IPS-11a (cell line): ENCODE results near the gene LMO3.

Experiments
- H3K4me3 ChIP-seq: one replicate; pipeline ENCODE4 v1.5.1; 2013; ENCODE audit warnings: low read depth, low read length, control low read depth

Gene LMO3

DNA sequence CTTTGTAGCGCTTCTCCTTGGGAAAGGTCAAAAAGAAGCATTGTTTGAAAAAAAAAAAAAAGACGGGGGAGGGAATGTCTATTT lies at the start of gene LMO3:
Gene LMO3, minus strand, starts transcription at position 46 of the 84 bp plus-strand sequence. CDS start 5,302 bp downstream, outside the sequence.
- peak within 1 kb of the TSS; percentile 61 for H3K4me3 ChIP-seq

DNA sequence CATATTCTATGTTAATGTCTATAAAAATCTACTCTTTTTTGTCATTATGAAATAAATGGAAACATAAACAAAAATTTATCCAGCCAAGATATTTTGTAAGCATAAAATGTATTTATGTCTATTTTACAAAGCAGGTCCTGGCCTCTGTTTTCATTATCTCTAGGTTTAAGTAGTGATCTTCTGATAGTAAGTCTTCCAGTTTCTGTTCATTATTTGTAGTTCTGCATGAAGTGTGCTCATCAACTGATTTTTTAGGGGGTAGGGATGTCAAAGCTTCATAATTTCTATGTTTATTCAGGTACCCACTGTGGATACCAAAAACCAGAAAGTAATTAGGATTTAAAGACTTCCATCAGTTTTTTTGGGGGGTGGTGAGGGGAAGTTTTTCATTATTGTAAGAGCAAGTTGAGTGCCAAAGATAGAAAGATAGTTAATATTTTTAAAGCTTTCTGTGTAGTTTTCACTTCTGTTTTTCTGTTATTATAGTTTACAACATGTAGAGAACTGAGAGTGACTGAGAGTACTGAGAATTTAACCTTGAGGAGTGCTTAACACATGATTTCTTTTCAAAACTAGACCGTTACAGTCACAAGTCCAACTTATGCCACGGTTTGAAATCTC lies 30.6 kb upstream of the LMO3 start:
- H3K4me3 ChIP-seq, result no peak overlapping the region

DNA sequence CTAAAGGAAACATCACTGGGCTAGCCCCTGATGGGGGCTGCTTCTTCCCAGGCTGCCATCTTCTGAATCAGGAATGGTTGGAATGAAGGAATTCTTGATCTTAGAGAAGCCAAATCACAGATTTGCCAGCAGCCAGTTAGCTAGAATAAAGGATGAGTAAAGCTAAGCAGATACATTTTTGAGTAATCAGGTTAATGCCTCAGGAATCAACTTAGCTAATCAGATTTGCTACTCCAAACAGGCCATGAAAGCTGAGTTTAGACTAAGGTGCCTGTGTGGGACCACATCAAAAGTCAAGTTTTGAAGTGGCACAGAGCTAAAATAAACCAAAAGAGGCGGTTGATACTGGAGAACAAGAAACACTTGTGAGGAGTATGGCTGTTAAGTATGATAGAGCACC lies 28.8 kb upstream of the LMO3 start:
- no peak overlapping the region for H3K4me3 ChIP-seq

DNA sequence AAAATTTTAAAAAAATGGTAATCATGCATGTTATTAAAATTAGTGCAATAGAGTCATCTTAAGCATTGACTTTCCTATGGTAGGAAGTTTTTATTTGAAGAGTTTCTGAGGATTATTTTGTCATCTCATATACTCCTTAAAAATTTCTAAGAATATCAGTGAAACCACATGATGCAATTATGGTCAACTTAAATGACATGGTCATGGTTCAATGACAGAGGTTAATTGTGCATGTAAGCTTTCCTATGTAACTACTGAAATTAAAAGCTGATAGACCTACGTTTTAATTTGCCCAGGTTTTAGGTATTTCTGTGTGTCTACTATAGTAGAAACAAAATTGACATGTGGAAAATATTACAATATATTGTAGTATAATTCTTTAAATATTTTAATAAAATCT lies 21.0 kb upstream of the LMO3 start:
- H3K4me3 ChIP-seq, result no peak overlapping the region

DNA sequence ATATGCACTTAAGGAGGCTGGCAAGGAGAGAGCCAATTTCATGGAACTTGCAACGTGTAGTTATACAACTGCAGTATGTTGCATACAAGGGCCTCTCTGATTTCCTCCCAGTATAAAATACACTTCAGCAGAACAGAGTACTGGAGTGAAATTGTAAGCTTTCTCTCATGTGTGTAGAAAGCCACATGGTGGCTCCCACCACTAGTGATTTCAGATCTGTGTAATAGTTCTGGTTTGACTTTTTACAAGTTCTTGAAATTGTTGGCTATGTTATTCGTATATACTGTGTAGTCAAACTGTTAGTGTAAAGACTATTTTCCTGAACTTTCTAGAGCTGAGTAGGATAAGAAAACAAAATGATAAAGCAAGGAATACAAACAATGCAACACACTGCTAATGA lies 16.4 kb upstream of the LMO3 start:
- H3K4me3 ChIP-seq, result no peak overlapping the region

DNA sequence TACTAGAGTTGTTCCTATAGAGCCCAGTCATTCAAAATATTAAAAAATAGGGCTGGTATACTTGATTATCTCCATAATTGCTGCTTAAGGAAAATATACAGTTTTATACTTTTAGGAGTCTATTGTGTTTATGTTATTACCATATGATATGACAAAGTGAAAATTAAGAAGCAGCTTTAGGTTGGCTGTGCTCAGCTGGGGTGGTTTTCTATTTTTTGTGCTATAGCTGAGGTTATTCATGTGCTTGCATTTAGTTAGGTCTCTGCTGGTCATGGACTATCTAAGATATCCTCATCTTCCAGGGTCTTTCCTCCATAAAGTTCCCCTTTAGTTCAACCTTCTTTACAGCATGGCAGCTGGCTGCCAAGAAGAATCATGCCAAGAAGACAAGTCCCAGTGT lies 13.6 kb upstream of the LMO3 start:
- H3K4me3 ChIP-seq, result no peak overlapping the region

DNA sequence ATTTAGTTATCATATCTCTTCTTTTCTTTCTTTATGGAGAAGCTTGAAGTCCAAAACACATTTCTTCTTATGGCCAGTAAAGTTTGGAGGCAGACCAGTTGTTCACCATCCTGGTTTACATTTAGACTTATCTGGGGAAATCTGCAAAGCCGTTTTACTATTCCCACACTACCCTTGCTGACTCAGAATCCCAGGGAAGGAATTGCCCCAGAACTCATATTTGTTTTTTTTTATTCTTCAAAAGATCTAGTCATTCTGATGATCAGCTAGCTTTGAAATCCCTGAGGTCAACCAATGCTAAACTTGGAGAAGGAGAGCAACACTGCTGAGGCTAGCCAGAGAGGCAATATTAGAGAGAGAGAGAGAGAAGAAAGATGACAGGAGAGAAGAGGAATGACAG lies 12.3 kb upstream of the LMO3 start:
- H3K4me3 ChIP-seq, result no peak overlapping the region

DNA sequence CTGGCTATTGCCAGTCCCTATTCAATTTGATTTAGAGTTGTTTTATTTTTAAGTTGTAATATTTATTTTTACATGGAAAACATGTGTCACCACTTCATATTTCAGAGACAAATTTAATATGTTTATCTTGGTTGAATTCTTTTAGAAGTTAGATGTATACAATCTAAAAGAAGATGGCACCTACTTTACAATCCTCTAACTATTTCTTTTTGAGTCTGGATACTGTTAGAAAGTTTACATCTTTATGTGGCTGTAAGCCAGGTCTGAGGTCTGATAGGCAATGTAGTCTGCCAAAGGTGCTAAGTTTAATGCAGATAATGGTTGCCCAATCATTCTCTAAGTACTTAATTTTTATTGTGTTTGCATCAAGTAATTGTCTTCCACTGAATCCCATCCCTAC lies 7.2 kb upstream of the LMO3 start:
- no peak overlapping the region for H3K4me3 ChIP-seq

DNA sequence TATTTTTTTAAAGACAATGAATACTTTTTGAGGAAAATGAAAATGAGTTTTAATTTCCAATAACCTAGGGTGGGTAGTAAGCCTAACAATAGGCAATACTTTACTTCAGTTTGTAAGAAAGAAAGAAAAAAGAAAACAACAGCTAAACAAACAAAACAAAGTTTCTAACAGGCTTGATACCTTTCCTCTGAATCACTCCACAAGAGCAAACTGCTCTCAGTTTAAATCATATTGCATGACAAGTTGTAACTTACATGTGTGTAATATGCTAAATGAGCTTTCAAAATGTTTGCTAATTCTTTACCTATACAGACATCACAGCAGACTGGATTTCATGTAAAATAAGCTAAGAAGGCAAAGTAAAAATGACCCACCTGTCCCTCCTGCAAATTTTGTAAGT lies 6.7 kb upstream of the LMO3 start:
- no peak overlapping the region for H3K4me3 ChIP-seq

DNA sequence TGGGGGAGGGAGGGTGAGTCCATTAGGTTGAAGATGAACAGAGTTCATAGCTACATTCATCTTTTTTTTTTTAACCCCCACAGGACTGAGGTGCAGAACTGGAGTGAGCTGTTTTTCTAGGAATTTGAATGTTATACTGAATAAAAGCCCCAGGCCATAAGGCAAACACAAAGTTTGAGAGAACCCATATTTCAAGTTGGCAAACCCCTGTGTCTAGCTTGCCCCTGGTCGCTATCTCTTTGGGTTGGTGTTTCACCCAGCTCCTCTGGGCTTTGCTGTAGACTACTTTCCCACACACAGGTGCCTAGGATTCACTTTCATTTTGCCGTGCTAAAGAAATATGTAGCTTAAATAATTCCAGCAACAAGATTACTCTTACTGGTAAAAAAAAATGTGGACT lies 5.2 kb upstream of the LMO3 start:
- H3K4me3 ChIP-seq, result no peak overlapping the region

DNA sequence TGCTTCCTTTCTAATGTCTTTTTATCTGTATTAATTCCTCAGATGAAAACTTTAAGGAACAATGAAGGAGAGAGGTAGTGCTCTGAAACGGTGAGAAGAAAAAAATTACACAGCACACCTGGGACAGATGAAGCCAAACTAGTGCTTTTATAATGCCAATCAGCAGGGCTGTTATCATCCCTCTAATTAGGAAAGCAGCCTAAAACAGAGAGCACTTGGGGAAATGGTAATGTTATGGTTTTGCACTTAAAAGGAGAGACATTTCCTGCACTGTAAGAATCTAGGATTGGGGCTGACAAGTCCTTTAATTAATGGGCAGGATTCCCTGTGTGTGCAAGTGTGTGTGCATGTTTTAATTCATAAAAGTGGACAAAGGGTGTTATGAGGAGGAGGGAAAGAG lies 4.8 kb upstream of the LMO3 start:
- no peak overlapping the region for H3K4me3 ChIP-seq

DNA sequence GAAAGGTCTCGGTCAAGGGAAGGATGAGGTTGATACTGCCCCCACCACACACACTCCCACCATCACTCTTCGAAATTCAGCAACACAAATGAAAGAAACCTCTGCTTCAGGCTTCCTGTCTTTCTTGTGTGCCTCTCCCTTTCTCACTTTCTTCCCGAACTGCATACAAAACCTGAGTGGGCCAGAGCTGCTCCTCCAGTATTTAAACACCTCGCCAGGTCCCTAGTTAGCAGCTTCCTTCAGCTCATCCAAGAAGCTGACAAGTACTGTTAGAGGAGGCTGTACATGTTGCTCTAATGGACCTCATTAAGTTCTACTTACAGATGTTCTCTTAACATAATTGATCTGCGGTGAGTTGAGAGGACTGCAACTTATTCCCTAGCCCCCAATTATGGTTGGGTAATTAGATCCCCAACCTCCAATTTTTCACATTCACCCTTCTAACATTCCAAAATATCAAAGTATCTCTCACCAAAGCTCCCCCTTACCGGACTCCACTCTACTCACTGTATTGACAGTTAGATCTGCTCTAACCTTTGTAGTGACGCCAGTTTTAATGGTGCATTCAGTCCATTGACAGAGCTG lies 4.1 kb upstream of the LMO3 start:
- H3K4me3 ChIP-seq, result no peak overlapping the region

DNA sequence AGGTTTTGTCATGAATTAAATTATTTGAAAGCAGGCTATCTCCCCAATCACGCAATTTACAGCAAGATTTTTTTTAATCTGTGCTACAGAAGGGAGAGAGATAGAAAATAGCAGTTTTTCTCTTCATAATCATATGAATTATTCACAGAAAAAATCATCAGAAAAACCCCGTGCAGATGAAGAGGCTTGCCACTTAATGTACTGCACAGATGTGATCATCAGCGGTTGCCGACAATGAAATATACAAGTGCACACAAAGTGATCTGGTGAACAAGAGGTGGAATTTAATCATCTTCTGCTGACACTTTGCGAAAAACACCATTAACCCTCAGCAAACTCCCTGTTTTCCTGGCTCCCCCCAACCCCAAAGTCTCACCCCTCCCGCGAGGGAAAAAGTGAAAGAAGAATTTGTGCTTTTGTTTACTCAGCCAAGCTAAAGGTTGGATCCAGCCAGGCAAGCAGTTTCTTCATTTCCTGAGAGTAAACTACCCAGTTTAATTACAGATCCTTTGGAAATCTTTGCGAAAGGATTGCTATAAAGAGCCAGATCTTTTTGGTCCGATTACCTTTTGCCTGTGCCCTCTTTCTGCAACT lies 3.1 kb upstream of the LMO3 start:
- no peak overlapping the region for H3K4me3 ChIP-seq

DNA sequence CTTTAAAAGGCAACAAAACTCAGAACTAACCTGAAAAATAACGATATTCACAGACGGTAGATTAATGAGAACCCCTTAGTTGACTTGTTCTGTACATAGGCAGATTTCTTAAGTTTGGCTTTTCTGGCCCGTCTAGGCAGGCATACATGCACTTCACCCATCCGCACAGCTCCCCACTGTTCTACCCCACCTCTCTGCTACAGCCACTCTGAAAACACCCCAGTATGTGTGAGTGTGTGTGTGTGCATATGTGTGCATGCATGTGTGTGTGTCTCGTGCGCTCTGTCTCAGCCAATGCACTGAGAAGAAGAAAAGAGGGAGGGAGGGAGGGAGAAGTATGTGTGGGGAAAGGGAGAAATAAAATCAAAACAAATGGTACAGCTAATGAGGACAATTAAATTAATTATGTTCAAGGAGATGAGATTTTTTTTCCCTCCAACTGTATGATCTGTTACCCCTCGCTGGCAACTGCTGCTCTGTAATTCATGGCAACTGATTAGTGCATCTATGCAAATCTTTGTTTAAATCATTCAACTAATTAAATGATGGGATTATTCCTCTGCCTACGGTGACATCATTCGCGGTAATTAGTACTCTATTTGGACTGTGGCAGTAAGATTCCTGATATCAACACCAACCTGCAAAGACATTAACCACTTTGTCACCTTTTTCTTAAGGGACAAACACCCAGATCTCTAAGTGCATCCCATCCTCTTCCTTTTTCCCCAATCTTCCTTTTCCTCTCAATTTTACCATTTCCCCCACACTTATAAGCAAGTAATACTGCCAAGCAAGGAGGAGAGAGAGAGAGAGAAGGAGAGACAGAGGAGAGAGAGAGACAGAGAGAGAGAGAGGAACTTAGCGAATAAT lies 2.2 kb upstream of the LMO3 start:
- H3K4me3 ChIP-seq, result no peak overlapping the region

DNA sequence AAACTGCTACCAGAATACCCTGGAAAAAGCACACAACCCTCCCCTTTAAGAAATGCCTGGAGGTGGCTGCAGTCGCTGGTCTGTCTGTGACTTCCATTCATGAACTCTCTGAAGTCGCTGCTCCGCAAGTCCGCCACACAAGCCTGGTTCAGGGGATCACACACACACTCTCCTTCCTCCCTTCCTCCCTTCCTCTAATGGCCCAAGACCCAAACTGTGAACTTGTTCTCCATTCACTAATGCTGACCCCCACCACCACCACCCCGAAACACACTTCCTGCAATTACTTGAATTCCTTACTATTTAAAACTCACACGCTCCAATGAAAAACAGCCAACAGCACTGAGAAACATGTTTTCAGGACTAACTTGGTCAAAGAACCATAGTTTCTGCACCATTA lies 1.0 kb upstream of the LMO3 start:
- H3K4me3 ChIP-seq, result peak overlapping the region; percentile 61

DNA sequence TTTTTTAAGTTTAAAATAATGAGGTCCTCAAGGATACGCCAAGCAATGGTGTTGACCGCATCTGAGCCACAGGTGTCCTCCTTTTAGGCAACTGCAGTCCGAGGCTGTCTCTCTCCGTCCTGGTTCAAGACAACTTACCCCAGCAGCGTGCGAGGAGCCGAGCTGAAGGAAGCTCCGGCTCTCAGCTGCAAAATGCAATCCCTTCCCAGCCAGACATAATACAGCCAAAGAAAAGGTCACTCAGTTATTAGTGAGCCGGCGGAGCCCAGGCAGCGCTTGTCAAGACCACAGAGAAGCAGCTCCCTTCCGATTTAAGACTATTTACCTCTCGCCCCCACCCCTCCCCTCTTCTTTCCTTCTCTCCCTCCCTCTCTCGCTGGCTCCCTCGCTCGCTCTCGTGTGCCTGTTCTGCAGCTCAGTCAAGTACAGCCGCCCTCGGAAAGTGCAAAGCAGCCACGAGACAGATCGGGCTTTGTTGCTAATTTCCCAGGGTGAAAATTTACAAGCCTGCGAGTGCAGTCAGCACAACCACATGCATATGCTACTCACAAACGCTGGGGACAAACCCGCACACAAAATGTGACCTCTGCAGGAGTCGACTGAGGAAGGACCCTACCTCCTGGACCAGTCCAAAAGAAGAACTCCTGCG lies 363 bp upstream of the LMO3 start:
- peak overlapping the region; percentile 61 for H3K4me3 ChIP-seq

DNA sequence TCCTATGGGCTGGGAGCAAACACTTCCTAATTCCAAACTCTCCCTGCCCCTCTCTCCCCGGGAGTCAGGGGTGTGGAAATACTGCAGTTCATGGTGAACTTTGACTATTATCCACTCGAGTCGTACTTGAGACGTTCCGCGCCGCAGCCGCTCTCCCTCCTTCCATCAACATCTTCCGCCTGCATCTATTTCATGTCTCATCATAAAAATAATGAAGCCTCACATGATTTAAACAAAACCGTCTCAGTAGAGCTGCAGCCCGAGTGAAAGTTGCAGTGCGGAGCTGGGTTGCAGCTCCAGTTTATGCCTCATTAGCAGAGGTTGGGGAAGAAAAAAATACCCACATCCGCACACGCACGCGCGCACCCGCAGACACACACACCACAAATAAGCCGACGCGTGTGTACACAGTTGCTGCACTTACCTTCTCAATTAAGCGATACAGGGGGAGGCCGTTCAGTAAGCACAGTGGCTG lies 283 bp downstream of the LMO3 start:
- peak overlapping the region; percentile 61 for H3K4me3 ChIP-seq

DNA sequence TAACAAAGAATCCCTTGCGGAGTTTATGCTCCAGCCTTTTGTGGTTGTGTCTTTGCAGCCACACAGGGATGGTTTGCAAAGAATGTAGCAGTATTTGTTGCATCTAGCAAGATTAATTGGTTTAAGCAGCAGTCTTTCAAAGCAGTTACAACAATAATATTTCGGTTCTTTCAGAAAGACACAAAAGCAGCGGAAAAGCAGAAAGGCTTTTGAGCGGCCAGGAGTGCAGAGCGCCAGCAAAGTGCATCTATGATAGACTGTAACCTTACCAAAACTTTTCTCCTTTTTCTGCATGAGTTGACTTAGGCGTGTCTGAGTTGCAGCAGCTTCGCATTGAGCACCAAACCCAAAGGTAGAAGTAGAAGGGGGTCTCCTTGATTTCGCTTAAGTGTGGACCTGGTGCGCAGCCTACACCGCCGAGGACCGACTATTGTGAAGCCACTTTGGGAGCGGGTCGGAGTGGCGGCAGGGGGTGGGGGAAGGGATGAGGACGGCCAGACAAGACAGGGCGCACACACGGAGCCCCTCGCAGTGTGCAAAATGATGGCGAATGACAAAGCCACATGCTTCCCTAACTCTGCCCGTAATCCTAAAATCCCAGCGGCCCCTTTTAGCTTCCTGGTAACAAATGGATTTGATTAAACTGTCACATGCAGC lies 1.2 kb downstream of the LMO3 start:
- H3K4me3 ChIP-seq, result peak overlapping the region; percentile 37

DNA sequence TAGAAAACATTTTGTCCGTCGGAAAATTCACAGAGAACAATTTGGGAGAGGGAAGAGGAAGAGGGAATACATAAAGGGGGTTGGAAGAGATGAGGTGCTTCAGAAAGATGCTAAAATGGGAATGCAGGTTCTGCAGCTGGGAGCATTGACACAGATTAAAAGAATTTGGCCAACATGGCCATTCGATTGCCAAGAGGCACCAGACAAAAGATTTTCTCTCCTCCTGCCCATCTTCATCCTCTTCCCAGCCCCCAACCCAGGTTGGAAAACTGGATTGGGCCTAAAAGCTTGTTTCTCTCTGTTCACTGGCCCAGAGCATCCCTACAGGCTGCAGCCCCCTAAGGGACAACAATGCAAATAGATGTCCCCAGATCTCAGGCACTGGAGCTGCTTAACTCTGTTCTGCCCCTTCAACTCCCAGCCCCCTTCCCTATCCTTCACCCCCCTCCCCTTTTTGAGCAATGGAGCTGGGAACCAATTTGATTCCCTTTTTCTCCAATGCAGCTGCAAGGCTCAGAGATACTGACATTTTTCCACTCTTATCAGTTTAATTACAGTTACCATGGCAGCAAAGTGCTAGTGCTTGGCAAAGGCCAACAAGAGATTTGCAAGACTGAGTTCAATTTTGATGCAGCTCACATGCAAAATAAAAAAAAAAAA lies 1.9 kb downstream of the LMO3 start:
- H3K4me3 ChIP-seq, result no peak overlapping the region

DNA sequence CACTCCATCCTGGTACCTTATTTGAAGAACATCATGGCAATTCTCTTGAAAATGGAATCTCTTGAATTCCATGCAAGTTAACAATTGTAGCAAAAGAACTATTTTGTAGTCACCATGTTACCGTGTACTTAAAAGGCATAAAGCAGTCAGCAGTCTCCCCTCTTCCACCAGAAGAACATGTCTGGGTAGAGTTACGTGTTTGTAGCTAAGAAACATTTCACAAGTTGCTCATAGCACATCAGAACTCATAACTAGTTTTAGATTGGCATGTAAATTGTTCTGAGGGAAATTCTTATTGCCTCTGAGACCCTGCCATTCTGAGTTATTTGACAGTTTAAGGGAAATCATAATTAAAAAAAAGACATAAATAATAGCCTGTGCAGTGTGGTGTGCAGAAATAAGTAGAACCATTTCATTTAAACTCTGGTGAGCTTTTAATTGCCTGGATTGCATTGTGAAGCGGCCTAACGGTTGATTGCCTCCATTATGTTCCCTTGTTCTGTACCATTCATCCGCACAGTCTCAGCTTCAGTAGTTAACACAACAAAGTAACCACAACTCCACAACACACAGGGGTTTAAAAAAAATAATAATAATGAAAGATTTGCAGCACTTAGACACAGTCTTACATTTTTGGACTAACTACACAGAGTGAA lies 2.6 kb downstream of the LMO3 start:
- H3K4me3 ChIP-seq, result no peak overlapping the region
